GM12801 (cell line): Measurements from ENCODE around the gene SASH3.

Source experiments
- TF ChIP-seq, protein P1 (sequence below): IDR thresholded peaks from one replicate; pipeline ENCODE4 v1.5.1; 2011; ENCODE audit warnings: control low read depth; ENCODE audit not compliant: insufficient read length; ENCODE audit errors: extremely low read depth

The SASH3 gene

DNA sequence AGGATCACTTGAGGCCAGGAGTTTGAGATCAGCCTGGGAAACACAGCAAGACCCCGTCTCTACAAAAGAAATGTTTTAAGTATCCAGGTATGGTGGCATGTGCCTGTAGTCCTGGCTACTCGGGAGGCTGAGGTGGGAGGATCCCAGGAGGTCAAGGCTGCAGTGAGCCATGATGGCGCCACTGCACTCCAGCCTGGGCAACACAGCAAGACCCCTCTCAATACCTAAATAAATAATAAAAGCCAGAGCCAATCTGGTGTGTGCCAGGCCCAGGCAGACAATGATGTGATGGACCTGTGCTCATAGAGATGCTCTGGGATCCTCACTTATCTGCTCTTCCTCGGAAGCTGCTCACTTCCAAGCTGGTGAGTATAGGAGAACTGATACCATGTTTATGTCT lies 18.2 kb upstream of the SASH3 start:
- TF ChIP-seq, protein P1, sequence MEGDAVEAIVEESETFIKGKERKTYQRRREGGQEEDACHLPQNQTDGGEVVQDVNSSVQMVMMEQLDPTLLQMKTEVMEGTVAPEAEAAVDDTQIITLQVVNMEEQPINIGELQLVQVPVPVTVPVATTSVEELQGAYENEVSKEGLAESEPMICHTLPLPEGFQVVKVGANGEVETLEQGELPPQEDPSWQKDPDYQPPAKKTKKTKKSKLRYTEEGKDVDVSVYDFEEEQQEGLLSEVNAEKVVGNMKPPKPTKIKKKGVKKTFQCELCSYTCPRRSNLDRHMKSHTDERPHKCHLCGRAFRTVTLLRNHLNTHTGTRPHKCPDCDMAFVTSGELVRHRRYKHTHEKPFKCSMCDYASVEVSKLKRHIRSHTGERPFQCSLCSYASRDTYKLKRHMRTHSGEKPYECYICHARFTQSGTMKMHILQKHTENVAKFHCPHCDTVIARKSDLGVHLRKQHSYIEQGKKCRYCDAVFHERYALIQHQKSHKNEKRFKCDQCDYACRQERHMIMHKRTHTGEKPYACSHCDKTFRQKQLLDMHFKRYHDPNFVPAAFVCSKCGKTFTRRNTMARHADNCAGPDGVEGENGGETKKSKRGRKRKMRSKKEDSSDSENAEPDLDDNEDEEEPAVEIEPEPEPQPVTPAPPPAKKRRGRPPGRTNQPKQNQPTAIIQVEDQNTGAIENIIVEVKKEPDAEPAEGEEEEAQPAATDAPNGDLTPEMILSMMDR = no peak

- TF ChIP-seq, protein P1 = no peak
Observed at GRCh38 chrX:129762448-129762847, 17.3 kb upstream of the SASH3 start.

GRCh38 chrX:129763666-129764065 lies 16.1 kb upstream of the SASH3 start:
- TF ChIP-seq, protein P1 = no peak

- TF ChIP-seq, protein P1 = no peak
Observed at GRCh38 chrX:129768186-129768585, 11.6 kb upstream of the SASH3 start.

- TF ChIP-seq, protein P1 = no peak
Observed at GRCh38 chrX:129768586-129769466, 10.9 kb upstream of the SASH3 start.

GRCh38 chrX:129769467-129770154 lies 10.1 kb upstream of the SASH3 start:
- TF ChIP-seq, protein P1 = no peak

DNA sequence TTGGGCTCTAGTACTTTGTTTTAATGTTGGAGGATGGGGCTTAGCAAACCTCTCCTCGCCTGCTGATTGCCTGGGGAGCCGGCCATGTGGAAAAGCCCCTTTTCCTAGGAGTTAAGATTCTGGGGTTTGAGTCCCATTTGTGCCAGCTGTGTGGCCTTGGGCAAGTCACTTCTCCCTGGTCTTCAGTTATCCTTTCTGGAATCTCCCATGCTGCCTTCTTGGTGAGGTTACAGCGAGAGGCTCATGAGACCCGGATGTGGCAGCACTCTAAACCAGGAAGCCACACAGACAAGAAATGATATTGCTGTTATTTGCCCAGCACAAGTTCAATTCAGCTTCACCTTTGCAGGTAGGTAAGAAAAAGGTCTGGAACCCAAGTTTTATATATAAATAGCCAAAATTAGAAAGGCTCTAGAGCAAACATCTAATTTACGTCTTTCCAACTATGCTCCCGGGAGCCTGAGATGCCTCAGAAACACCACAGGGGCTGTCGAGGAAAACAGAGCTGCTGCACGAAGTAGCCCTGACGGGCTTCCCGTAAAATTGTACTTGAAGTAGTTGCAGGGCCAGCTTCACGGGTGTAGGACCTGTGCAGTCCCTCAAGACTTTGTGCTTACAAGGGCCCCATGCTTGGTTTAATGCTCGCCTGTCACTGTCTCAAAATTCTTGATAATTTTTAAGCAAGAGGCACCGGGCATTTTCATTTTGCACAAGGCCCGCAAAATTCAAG lies 8.3 kb upstream of the SASH3 start:
- TF ChIP-seq, protein P1 = no peak
